Bladder microvascular endothelial cell (primary cell): Measurements from ENCODE around the gene NRP2. TPM values are rescaled to one million over a fixed set of nuclear protein-coding genes. Genes with fewer than 3 reads are reported as not detected.

Source experiments
- total RNA-seq: library from RNA; depleted of rRNA; stranded (reverse); fragments of >200 nt; gene quantifications from 2 replicates; pipeline ENCODE4 v1.2.3, GENCODE V29; 2014

NRP2 gene
- 109 and 270 TPM in 2 replicates for total RNA-seq

GRCh38 chr2:205682239-205682970, at the start of gene NRP2:
Gene NRP2, plus strand, starts transcription at chr2:205682501. Its CDS starts 790 bp downstream, at chr2:205683291.

